Measurements from ENCODE around the gene CYB5R4.

GRCh38 chr6:83976037-83976755 is 116.7 kb downstream of the CYB5R4 start:
- no peak for TF ChIP-seq POLR2AphosphoS5 (IDR thresholded peaks at IDR 0.05; ENCODE audit: low read length)
- TF ChIP-seq ZNF217 (IDR thresholded peaks at IDR 0.05) = no peak
- no peak for TF ChIP-seq MYC (IDR thresholded peaks at IDR 0.05; ENCODE audit: insufficient read depth, insufficient read length, insufficient replicate concordance, low read length, severe bottlenecking)
- no peak for TF ChIP-seq CTCF (IDR thresholded peaks at IDR 0.05 in 2 of 3, conservative IDR thresholded peaks at IDR 0.05 in 1 of 3; ENCODE audit: control insufficient read depth in 2 of 3, extremely low read depth in 1 of 3, insufficient read depth in 1 of 3, low read depth in 3 of 3, low read length in 3 of 3)
- TF ChIP-seq E4F1 (IDR thresholded peaks at IDR 0.05; ENCODE audit: borderline replicate concordance, partially characterized antibody) = no peak
- no peak for TF ChIP-seq TAF1 (IDR thresholded peaks at IDR 0.05; ENCODE audit: borderline replicate concordance, low read depth, low read length)
- no peak for TF ChIP-seq RAD21 (IDR thresholded peaks at IDR 0.05; ENCODE audit: insufficient read depth, low read depth, low read length)

Data from GM12878 (cell line).